Muscle layer of duodenum (tissue), 2 donors: ENCODE measurements around the gene ULBP3.

Source experiments
- H3K27ac ChIP-seq: one replicate; pipeline ENCODE4 v1.7.0; 2013; ENCODE audit warnings: mild to moderate bottlenecking, low read length
- H3K27me3 ChIP-seq: one replicate; pipeline ENCODE4 v1.7.0; 2013; ENCODE audit warnings: low read depth, mild to moderate bottlenecking, control low read depth, low read length
- H3K36me3 ChIP-seq, 2 donors: one replicate each; pipeline ENCODE4 v1.7.0; 2013; ENCODE audit warnings: low read length in 2 of 2, control low read depth in 1 of 2, mild to moderate bottlenecking in 1 of 2; ENCODE audit not compliant: insufficient read depth in 2 of 2, control insufficient read depth in 1 of 2
- H3K4me1 ChIP-seq, 2 donors: one replicate each; pipeline ENCODE4 v1.7.0; 2013; ENCODE audit warnings: low read length in 2 of 2, mild to moderate bottlenecking in 2 of 2, control low read depth in 1 of 2, moderate library complexity in 1 of 2; ENCODE audit not compliant: insufficient read depth in 2 of 2, control insufficient read depth in 1 of 2
- H3K4me3 ChIP-seq, 2 donors: one replicate each; pipeline ENCODE4 v1.7.0; 2013; ENCODE audit warnings: low read length in 2 of 2, low read depth in 1 of 2, mild to moderate bottlenecking in 1 of 2
- H3K9me3 ChIP-seq, 2 donors: one replicate each; pipeline ENCODE4 v1.7.0; 2013; ENCODE audit warnings: low read length in 2 of 2, control low read depth in 1 of 2, mild to moderate bottlenecking in 1 of 2; ENCODE audit not compliant: control insufficient read depth in 1 of 2
- donor health status: healthy.

ULBP3 gene

DNA sequence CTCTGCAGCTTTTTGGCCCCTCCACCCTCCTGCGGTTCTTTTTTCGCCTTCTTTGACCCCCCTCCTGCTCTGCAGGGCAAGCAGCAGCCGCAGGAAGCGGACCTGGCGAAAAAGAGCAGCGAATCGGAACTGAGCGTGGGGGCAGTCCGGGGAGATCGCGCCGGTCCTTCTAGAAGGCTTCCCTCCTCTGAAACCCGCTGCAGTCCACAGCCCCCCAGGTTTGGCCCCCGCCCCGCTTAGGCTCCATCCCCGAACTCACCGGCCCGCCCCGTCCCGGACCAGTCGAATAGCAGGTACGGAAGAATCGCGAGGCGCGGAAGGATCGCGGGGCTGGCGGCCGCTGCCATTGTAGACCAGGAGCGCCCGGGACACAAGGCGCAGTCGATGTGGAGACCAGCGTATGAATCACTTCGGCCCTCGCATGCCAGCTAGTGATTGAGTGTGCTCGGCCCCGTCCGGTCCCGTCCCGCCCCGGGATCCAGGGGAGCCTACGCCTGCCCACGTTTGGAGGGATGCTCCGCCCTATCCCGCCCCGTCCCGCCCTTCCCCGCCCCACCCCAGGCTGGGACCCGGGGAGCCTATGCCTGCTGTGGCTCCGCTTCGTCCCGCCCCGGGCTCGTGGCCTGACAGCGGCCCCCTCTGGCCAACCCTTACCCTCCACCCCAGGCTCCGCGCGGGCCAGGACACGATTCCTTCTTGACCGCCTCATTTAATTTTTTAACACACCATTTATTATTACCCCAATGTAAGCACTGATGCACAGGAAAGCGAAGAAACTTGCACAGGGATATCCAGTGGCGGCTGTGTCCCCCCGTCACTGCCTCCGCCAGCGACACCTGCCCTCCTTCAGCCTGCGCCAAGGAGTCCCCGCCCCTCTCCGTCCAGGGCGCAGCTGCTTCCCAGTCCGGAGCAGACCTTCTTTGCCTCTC is at the start of gene ULBP3:
TSS of gene ULBP3 (minus strand) at position 402 of the 929 bp plus-strand sequence. CDS start at position 347, 55 bp downstream.
- H3K4me3 ChIP-seq = peak within 1 kb of the TSS; percentile 59 to 77
- peaks cover 0 to 10% of the 10 kb centered on the region in 2 donors for H3K4me1 ChIP-seq
- no peaks in the 10 kb centered on the region for H3K9me3 ChIP-seq
- H3K36me3 ChIP-seq = no peaks in the 10 kb centered on the region
- H3K27ac ChIP-seq = no peak within 1 kb of the TSS
- no peaks in the 10 kb centered on the region for H3K27me3 ChIP-seq

DNA sequence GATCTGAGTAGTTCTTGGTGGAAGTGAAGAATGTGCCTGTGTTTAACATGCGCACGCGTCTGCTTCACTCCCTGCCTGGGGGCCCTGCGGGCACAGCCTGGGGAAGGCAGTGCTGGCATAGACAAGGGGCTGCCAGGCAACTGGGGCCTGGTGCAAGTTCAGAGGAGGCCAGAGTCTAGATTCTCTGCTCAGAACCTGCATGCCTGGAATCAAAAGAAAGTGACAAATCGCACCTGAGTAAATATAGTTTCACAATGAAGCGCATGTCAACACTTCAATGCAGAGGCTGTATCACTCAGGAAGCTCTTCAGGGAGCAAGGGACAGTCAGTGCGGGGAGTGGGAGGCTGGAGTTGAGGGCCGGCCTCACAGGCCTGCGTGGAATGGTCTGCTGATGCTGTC is 49.7 kb upstream of the ULBP3 start:
- H3K27ac ChIP-seq = no peak overlapping the region
- H3K4me1 ChIP-seq = peaks cover 0 to 3% of the 10 kb centered on the region in 2 donors
- no peaks in the 10 kb centered on the region for H3K9me3 ChIP-seq
- H3K36me3 ChIP-seq = no peaks in the 10 kb centered on the region
- no peak overlapping the region for H3K4me3 ChIP-seq
- no peaks in the 10 kb centered on the region for H3K27me3 ChIP-seq

DNA sequence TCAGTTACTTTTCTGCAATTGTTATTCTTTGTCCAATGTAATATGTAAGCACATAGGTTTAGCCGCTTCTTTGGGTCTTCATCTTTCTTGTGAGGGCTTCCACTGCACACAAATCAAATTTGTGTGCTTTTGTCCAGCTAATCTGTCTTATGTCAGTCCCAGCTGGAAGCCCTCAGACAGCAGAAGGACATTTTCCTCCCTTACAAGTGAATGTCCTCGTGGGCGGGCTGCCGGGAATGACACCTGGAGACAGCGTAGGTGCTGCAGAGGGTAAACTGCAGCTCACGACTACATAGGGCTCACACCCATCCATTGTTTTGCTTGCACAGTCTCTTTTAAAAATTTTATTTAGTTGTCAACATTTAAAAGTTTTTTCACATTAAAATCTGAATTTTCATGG is 49.3 kb upstream of the ULBP3 start:
- H3K4me1 ChIP-seq = peaks cover 0 to 3% of the 10 kb centered on the region in 2 donors
- H3K27me3 ChIP-seq = no peaks in the 10 kb centered on the region
- H3K9me3 ChIP-seq = no peaks in the 10 kb centered on the region
- H3K4me3 ChIP-seq = no peak overlapping the region
- H3K36me3 ChIP-seq = no peaks in the 10 kb centered on the region
- H3K27ac ChIP-seq = no peak overlapping the region

DNA sequence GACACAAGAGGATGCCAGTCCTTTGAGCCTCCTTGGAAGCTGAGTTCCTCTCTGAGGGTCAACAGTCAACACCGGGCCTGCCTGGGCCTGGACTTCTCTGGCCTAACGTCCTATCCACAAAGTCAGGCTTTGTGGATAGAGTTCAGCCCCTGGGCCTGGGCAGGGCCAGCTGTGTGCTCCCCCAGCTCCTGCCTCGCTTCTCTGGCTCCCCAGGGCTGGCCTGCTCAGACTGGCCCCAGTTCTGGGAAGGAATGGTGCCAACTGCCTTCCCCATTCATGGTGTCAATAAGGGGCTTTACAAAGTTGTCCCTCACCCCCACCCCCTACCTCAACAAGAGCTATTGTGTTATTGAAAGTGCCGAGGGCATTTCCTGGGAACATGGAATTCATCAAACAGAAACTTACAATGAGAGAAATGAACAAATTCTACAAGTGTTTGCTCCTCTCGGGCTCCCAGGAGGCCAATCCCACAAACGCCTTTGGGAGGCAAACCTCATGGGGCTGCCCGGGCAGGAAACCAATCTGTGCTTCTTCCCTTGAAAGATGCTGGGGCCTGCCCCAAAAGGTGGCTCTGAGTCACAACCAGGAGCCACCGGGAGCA is 47.4 kb upstream of the ULBP3 start:
- Histone ChIP-seq H3K4me3 (no peak overlapping the region), H3K27ac (no peak overlapping the region), H3K36me3 (no peaks in the 10 kb centered on the region), H3K9me3 (no peaks in the 10 kb centered on the region), H3K27me3 (no peaks in the 10 kb centered on the region), H3K4me1 (peaks cover 0 to 3% of the 10 kb centered on the region in 2 donors)

DNA sequence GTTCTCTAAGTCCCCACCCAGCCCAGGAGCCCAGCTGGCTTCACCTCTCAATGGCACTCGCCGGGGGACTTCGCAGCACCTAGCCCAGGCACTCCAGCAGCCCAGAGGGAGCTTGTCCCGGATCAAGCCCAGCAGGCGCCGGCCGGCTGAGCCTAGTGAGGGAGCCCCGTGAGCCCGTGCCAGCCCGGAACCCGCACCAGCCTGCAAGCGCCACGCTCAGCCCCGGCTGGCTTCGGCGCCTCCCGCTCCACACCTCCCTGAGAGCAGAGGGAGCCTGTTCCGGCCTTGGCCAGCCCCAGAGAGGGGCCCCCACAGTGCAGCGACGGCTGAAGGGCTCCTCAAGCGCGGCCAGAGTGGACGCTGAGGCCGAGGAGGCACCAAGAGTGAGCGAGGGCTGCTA is 46.8 kb upstream of the ULBP3 start:
- Histone ChIP-seq H3K36me3 (no peaks in the 10 kb centered on the region), H3K4me1 (peaks cover 0 to 3% of the 10 kb centered on the region in 2 donors), H3K27me3 (no peaks in the 10 kb centered on the region), H3K4me3 (no peak overlapping the region), H3K9me3 (no peaks in the 10 kb centered on the region), H3K27ac (no peak overlapping the region)

DNA sequence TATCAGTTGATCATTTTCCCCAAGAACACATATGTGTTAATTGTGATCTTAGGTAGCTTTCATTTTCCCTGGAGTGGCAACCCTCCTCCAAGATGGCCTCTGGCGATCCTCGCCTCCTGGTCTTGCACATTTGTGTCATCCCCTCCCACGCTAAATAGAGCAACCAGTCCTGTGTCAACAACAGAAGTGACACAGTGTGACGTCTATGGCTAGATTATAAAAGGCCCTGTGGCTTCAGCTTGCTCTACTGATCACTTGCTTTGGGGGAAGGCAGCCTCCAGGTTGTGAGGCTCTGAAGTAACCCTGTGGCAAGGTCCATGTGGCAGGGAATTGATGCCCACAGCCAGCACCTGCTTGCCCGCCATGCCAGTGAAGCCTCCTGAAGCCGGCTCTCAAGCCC is 43.3 kb upstream of the ULBP3 start:
- no peaks in the 10 kb centered on the region for H3K36me3 ChIP-seq
- no peaks in the 10 kb centered on the region for H3K27me3 ChIP-seq
- no peak overlapping the region for H3K4me3 ChIP-seq
- H3K27ac ChIP-seq = no peak overlapping the region
- H3K9me3 ChIP-seq = no peaks in the 10 kb centered on the region
- H3K4me1 ChIP-seq = no peaks in the 10 kb centered on the region

DNA sequence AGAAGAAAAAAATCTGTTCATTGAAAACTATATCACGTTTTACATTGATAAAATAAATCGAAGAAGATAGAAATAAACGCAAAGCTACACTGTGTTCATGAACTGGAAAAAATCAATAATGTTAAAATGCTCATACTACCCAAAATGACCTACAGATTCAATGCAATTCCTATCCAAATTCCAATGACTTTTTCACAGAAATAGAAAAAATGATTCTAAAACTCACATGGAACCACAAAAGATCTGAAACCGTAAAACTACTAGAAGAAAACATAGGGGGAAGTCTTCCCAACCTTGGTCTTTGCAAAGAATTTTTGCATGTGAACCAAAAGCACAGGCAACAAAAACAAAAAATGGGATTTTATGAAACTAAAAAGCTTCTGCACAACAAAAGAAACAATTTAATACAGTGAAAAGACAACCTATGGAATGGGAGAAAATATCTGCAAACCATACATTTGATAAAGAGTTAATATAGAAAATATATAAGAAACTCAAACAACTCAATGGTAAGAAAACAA is 33.9 kb upstream of the ULBP3 start:
- Histone ChIP-seq H3K36me3 (no peaks in the 10 kb centered on the region), H3K27ac (no peak overlapping the region), H3K4me1 (no peaks in the 10 kb centered on the region), H3K27me3 (no peaks in the 10 kb centered on the region), H3K4me3 (no peak overlapping the region), H3K9me3 (no peaks in the 10 kb centered on the region)

DNA sequence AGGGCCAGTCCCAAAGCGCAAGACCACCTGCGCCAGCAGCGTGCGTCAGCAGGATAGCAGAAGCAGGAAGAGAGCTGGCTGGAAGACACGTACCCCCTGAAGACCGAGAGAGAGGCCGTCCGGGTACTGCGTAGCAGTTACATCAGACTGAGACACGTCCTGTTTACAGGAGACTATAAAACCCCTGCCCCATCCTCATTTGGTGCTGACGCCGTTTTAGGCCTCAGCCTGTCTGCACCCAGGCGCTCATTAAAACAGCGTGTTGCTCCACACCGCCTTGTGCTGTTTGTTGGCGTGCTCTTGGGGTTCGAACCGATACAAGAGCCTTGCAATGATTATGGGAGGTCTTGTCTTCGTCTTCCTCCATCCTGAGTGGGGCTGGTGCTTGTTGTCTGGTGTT is 31.8 kb upstream of the ULBP3 start:
- Histone ChIP-seq H3K9me3 (no peaks in the 10 kb centered on the region), H3K4me1 (no peaks in the 10 kb centered on the region), H3K4me3 (no peak overlapping the region), H3K27me3 (no peaks in the 10 kb centered on the region), H3K27ac (no peak overlapping the region), H3K36me3 (no peaks in the 10 kb centered on the region)

DNA sequence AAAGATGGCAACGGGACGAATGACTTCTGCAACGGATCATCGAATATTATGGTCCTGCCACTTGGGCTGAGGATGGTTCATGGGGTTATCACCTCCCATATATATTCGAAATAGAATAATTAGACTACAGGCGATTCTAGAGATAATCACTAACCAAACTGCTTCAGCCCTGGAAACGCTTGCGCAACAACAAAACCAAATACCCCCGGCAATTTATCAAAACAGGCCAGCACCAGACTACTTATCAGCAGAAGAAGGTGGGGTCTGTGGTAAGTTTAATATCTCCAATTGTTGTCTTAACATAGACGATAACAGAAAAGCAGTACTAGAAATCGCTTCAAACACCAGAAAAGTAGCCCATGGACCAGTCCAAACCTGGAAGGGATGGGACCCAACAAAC is 31.0 kb upstream of the ULBP3 start:
- Histone ChIP-seq H3K9me3 (no peaks in the 10 kb centered on the region), H3K4me3 (no peak overlapping the region), H3K36me3 (no peaks in the 10 kb centered on the region), H3K27ac (no peak overlapping the region), H3K4me1 (no peaks in the 10 kb centered on the region), H3K27me3 (no peaks in the 10 kb centered on the region)

DNA sequence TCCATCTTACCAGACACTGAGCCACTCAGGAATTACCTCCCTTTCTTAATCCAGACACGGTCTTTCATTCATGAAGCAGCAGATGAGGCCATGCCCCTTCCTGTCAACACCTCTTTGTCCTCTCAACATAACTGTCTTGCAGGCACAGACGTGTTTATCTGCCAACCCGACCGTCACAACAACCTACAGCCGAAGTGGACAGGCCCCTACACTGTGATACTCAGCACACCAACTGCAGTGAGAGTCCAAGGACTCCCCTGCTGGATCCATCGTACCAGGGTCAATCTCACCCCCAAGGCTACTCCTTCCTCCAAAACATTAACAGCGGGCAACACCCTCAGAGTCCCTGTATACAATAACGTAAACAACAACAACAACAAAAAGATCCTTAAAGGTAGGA is 30.6 kb upstream of the ULBP3 start:
- H3K9me3 ChIP-seq = no peaks in the 10 kb centered on the region
- no peak overlapping the region for H3K4me3 ChIP-seq
- no peaks in the 10 kb centered on the region for H3K4me1 ChIP-seq
- H3K27ac ChIP-seq = no peak overlapping the region
- no peaks in the 10 kb centered on the region for H3K36me3 ChIP-seq
- no peaks in the 10 kb centered on the region for H3K27me3 ChIP-seq

DNA sequence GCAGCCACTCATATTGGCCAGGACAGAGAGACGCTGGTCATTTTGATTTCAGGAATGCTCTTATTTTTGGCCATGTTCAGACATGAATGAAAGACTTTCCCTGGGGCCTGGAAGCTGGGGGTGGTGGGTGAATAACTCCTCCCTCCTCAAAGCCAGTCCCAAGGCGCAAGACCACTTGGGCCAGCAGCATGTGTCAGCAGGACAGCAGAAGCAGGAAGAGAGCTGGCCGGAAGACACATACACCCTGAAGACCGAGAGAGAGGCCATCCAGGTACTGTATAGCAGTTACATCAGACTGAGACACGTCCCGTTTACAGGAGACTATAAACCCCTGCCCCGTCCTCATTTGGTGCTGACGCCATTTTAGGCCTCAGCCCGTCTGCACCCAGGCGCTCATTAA is 29.2 kb upstream of the ULBP3 start:
- Histone ChIP-seq H3K27ac (no peak overlapping the region), H3K9me3 (no peaks in the 10 kb centered on the region), H3K27me3 (no peaks in the 10 kb centered on the region), H3K4me1 (no peaks in the 10 kb centered on the region), H3K4me3 (no peak overlapping the region), H3K36me3 (no peaks in the 10 kb centered on the region)
